ENCODE results near the gene PSMA5. TPM values are rescaled to one million over a fixed set of nuclear protein-coding genes. Genes with fewer than 3 reads are reported as not detected.

PSMA5 gene
- total RNA-seq, 1 donor from 2014 or later: 62.0 TPM

DNA sequence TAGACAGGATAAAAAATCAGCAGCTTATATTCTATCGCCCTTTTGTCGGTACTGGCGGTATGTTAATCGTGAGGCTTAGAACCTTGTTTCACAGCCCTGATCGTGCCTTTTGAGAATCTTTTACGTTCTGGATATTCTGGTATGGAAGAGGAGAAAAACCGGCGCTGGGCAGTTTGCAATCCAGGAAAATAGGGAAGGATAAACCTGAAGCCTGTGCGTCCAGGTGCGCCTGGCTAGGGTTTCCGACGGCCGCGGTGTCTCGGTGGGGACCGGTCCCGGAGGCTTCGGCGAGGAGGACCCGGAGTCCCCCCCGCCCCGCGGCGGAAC, 39.8 kb upstream of the PSMA5 start:
- Mint-ChIP-seq H3K36me3 (no peaks in the 10 kb centered on the region), H3K27me3 (ENCODE audit: insufficient read depth, low read depth) (peaks cover 58% of the 10 kb centered on the region), H3K9me3 (no peaks in the 10 kb centered on the region), H3K27ac (no peak overlapping the region), H3K4me1 (peaks cover 2% of the 10 kb centered on the region), H3K4me3 (peak overlapping the region; percentile 86)
- peaks cover 25% of the 10 kb centered on the region for H3F3A ChIP-seq (ENCODE audit: low read depth)
- no peak for DNase-seq (ENCODE audit: low spot score)
- no peaks in the 10 kb centered on the region for H3K79me2 ChIP-seq (ENCODE audit: low read depth)
- H3K4me1 ChIP-seq: peaks cover 4% of the 10 kb centered on the region
- peak overlapping the region; percentile 86 for H3K4me2 ChIP-seq
- H3K9ac ChIP-seq: no peak overlapping the region
- H3K9me3 ChIP-seq (ENCODE audit: low read depth): no peaks in the 10 kb centered on the region
- H3K4me3 ChIP-seq: peak overlapping the region; percentile 52
- peaks cover 12% of the 10 kb centered on the region for H4K20me1 ChIP-seq (ENCODE audit: low read depth)
- H2AFZ ChIP-seq (replicated peaks): peak overlapping the region; percentile 72
- H3K36me3 ChIP-seq: no peaks in the 10 kb centered on the region
- TF ChIP-seq, protein P1, sequence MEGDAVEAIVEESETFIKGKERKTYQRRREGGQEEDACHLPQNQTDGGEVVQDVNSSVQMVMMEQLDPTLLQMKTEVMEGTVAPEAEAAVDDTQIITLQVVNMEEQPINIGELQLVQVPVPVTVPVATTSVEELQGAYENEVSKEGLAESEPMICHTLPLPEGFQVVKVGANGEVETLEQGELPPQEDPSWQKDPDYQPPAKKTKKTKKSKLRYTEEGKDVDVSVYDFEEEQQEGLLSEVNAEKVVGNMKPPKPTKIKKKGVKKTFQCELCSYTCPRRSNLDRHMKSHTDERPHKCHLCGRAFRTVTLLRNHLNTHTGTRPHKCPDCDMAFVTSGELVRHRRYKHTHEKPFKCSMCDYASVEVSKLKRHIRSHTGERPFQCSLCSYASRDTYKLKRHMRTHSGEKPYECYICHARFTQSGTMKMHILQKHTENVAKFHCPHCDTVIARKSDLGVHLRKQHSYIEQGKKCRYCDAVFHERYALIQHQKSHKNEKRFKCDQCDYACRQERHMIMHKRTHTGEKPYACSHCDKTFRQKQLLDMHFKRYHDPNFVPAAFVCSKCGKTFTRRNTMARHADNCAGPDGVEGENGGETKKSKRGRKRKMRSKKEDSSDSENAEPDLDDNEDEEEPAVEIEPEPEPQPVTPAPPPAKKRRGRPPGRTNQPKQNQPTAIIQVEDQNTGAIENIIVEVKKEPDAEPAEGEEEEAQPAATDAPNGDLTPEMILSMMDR (IDR thresholded peaks at IDR 0.05): no peak
- no peak for TF ChIP-seq EZH2 (IDR thresholded peaks at IDR 0.05)
- TF ChIP-seq EZH2phosphoT487 (IDR thresholded peaks at IDR 0.05): no peak
- H3K27ac ChIP-seq: no peak overlapping the region
- H3K27me3 ChIP-seq: peaks cover 100% of the 10 kb centered on the region

DNA sequence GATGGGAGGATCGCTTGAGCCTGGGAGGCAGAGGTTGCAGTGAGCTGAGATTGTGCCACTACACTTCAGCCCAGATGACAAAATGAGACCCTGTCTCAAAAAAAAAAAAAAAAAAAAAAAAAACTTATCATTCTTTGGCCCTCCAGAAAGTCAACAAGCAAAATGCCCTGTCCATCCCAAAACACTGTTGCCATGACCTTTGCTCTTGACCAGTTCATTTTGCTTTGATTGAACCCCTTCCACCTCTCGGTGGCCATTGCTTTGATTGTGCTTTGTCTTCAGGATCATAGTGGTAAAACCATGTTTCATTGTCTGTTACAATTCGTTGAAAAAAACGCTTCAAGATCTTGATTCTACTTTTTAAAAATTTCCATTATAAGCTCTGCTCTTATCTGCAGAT, 31.6 kb upstream of the PSMA5 start:
- H3K4me3 Mint-ChIP-seq: no peak overlapping the region
- Histone ChIP-seq H3K36me3 (no peaks in the 10 kb centered on the region), H3K4me3 (no peak overlapping the region), H3K9ac (no peak overlapping the region), H3K9me3 (ENCODE audit: low read depth) (peaks cover 15% of the 10 kb centered on the region), H3K27ac (no peak overlapping the region), H2AFZ (replicated peaks) (no peak overlapping the region), H3F3A (ENCODE audit: low read depth) (no peaks in the 10 kb centered on the region), H3K79me2 (ENCODE audit: low read depth) (no peaks in the 10 kb centered on the region), H4K20me1 (ENCODE audit: low read depth) (no peaks in the 10 kb centered on the region), H3K4me1 (no peaks in the 10 kb centered on the region), H3K4me2 (no peak overlapping the region), H3K27me3 (peaks cover 29% of the 10 kb centered on the region)
- H3K4me1 Mint-ChIP-seq: no peaks in the 10 kb centered on the region
- peaks cover 22% of the 10 kb centered on the region for H3K27me3 Mint-ChIP-seq (ENCODE audit: insufficient read depth, low read depth)
- H3K36me3 Mint-ChIP-seq: no peaks in the 10 kb centered on the region
- H3K27ac Mint-ChIP-seq: no peak overlapping the region
- TF ChIP-seq EZH2phosphoT487 (IDR thresholded peaks at IDR 0.05) (no peak), EZH2 (IDR thresholded peaks at IDR 0.05) (no peak)
- TF ChIP-seq, protein P1 (IDR thresholded peaks at IDR 0.05): no peak
- DNase-seq (ENCODE audit: low spot score): no peak
- H3K9me3 Mint-ChIP-seq: peaks cover 33% of the 10 kb centered on the region

DNA sequence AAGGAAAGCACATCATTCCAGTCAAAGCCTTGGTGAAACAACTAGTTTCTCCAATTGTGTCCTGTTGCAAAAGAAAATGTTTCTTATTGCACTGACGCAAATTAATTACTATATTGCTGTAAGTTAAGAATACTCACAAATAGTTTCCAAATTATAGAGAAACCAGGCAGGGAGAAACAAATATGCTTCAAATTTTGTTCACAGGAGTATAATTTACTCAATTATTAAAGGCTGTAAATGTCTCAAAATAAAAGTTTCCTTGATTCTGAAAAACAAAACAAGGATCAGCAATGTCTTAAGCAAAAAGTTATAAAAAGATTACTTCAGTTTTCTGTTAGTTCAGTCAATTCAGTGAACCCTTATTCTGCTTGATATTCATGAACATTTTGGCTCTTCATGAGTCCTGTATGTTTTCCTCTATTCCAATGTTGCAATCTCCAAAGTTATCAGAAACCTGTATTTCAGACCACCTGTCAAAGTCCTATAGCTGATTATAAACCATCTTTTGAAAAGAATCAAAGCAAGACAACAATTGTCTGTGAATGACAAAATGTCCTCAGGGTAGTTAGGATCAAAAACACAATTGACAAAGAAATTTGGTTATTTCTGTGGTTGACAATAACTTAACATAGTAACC, 28.4 kb upstream of the PSMA5 start:
- Histone ChIP-seq H3K27me3 (peaks cover 13% of the 10 kb centered on the region), H3K79me2 (ENCODE audit: low read depth) (no peaks in the 10 kb centered on the region), H4K20me1 (ENCODE audit: low read depth) (no peaks in the 10 kb centered on the region), H3F3A (ENCODE audit: low read depth) (no peaks in the 10 kb centered on the region), H3K9me3 (ENCODE audit: low read depth) (peaks cover 15% of the 10 kb centered on the region), H3K4me2 (no peak overlapping the region), H3K9ac (no peak overlapping the region), H3K27ac (no peak overlapping the region), H3K4me1 (no peaks in the 10 kb centered on the region), H3K4me3 (no peak overlapping the region), H2AFZ (replicated peaks) (no peak overlapping the region), H3K36me3 (no peaks in the 10 kb centered on the region)
- H3K27me3 Mint-ChIP-seq (ENCODE audit: insufficient read depth, low read depth): peaks cover 10% of the 10 kb centered on the region
- H3K9me3 Mint-ChIP-seq: peaks cover 33% of the 10 kb centered on the region
- no peaks in the 10 kb centered on the region for H3K36me3 Mint-ChIP-seq
- TF ChIP-seq EZH2 (IDR thresholded peaks at IDR 0.05) (no peak), EZH2phosphoT487 (IDR thresholded peaks at IDR 0.05) (no peak)
- TF ChIP-seq, protein P1 (IDR thresholded peaks at IDR 0.05): no peak
- H3K4me3 Mint-ChIP-seq: no peak overlapping the region
- no peak for DNase-seq (ENCODE audit: low spot score)
- no peaks in the 10 kb centered on the region for H3K4me1 Mint-ChIP-seq
- no peak overlapping the region for H3K27ac Mint-ChIP-seq

Measured in neural progenitor cell (in vitro differentiated cells).